Right lobe of liver (tissue), 6 donors: ENCODE results near the gene C13orf46. TPM values are rescaled to one million over a fixed set of nuclear protein-coding genes. Genes with fewer than 3 reads are reported as not detected.

Experiments used
- ATAC-seq, 4 donors: fragments of 200-7000 bp; cut with Tn5 transposase; one replicate each; pipeline ENCODE4 v1.9.1; 2020; ENCODE audit warnings: mild to moderate bottlenecking in 4 of 4, moderate library complexity in 4 of 4
- DNase-seq, 3 donors: peaks; one replicate each; pipeline ENCODE4 v3.0.0-alpha.2; 2020
- H3K27ac ChIP-seq, 3 donors: fragments of 200-600 bp; one replicate each; pipeline ENCODE4 v1.8.0; 2022
- H3K27me3 ChIP-seq, 2 donors: fragments of 200-600 bp; one replicate each; pipeline ENCODE4 v1.8.0; 2022
- H3K36me3 ChIP-seq, 4 donors: fragments of 200-600 bp; sonication (generic) in 1 of 4; one replicate each; pipeline versions ENCODE4 v1.5.1 to v1.8.0; 2017 to 2022; ENCODE audit warnings: control low read depth in 1 of 4
- H3K4me1 ChIP-seq, 4 donors: fragments of 200-600 bp; sonication (generic) in 1 of 4; one replicate each; pipeline versions ENCODE4 v1.5.1 to v1.8.0; 2017 to 2022; ENCODE audit warnings: control low read depth in 1 of 4
- H3K4me3 ChIP-seq, 3 donors: fragments of 200-600 bp; one replicate each; pipeline ENCODE4 v1.8.0; 2022
- H3K9me3 ChIP-seq, 4 donors: fragments of 200-600 bp; sonication (generic) in 1 of 4; one replicate each; pipeline versions ENCODE4 v1.5.1 to v1.8.0; 2017 to 2022; ENCODE audit warnings: control low read depth in 1 of 4
- CTCF ChIP-seq, 4 donors: fragments of 200-600 bp in 3 of 4; fragments of 450-650 bp in 1 of 4; IDR thresholded peaks; one replicate each; pipeline versions ENCODE4 v1.5.1 to v1.8.0; 2016 to 2022; ENCODE audit warnings: antibody characterized with exemption in 4 of 4, mild to moderate bottlenecking in 2 of 4
- POLR2A ChIP-seq: fragments of 450-650 bp; IDR thresholded peaks from one replicate; pipeline ENCODE4 v1.6.1; 2017; ENCODE audit warnings: antibody characterized with exemption, mild to moderate bottlenecking
- WGBS: methylation state at CpG from one replicate; pipeline ENCODE4 v1.1.6; 2018; ENCODE audit warnings: low coverage, low lambda C conversion rate; ENCODE audit not compliant: insufficient coverage; ENCODE audit errors: missing lambda C conversion rate; 5-methylcytosine and 5-hydroxymethylcytosine counted together
- intact Hi-C, 2 donors: fragments of 100-400 bp; cut with DNase I; formaldehyde crosslinking; loops; one replicate each; pipeline versions ENCODE4 v1.11.2 to v1.14.1; 2022
- total RNA-seq, 6 experiments: library from RNA; depleted of rRNA in 2 of 6; stranded (reverse); fragments of >200 nt in 2 of 6; fragmentation: NEBNext Ultra II Directional in 3 of 6; extraction: Animal tissue kit (Norgen Biotek cat#: 25700) in 3 of 6; gene quantifications; one replicate each; pipeline versions ENCODE4 v1.1.0 to v1.2.4, GENCODE V29; 2016 to 2023
- donor health status: DM: no; HTN: yes; CAD: no.
- donor health status: DM: no; HTN: no; CAD: no.
- donor health status: DM: no; HTN: no; CAD: no.
- donor health status: DM: no; HTN: yes; CAD: no.
- donor health status: DM: no; HTN: yes; CAD: no.

Gene C13orf46
- total RNA-seq, 6 experiments from 2014 or later: 0.04 to 1.1 (median 0.60) TPM

GRCh38 chr13:113950451-113951245, 23.2 kb downstream of the C13orf46 start:
- TF ChIP-seq POLR2A (no peak), CTCF (IDR thresholded peaks at IDR 0.05) (no peak)
- DNase-seq (peak; percentile 69 to 93 (median 87)), ATAC-seq (peak; percentile 78 to 90 (median 86))
- Histone ChIP-seq H3K4me1 (peaks cover 0 to 9% (median 4%) of the 10 kb centered on the region in 4 donors), H3K27ac (peak overlapping the region in 1 of 3 donors; percentile 45), H3K9me3 (no peaks in the 10 kb centered on the region), H3K36me3 (no peaks in the 10 kb centered on the region), H3K27me3 (no peaks in the 10 kb centered on the region), H3K4me3 (no peak overlapping the region)
- WGBS: 29% methylated on average over 7 of the region's 24 CpGs
- intact Hi-C loops: loop anchor here in 1 of 2 donors (5.0 kb wide), 1 partner anchor 272 kb away; no protein-coding TSS in a partner anchor

GRCh38 chr13:113949546-113949945, 24.3 kb downstream of the C13orf46 start:
- ATAC-seq: no peak
- peak in 2 of 3 donors; percentile 14 to 45 for DNase-seq
- Histone ChIP-seq H3K4me3 (no peak overlapping the region), H3K4me1 (peaks cover 0 to 9% (median 4%) of the 10 kb centered on the region in 4 donors), H3K27ac (no peak overlapping the region), H3K27me3 (no peaks in the 10 kb centered on the region), H3K9me3 (no peaks in the 10 kb centered on the region), H3K36me3 (no peaks in the 10 kb centered on the region)
- no CpG with 5 or more reads among the region's 5 CpGs for WGBS
- TF ChIP-seq POLR2A: no peak
- TF ChIP-seq CTCF (IDR thresholded peaks at IDR 0.05): no peak
- intact Hi-C loops: no loop called here

- no peaks in the 10 kb centered on the region for H3K27me3 ChIP-seq
- no peak for ATAC-seq
- 58% methylated on average over 9 of the region's 14 CpGs for WGBS
- H3K4me1 ChIP-seq: peaks cover 0 to 9% (median 4%) of the 10 kb centered on the region in 4 donors
- no peak for TF ChIP-seq CTCF (IDR thresholded peaks at IDR 0.05)
- TF ChIP-seq POLR2A: no peak
- H3K36me3 ChIP-seq: no peaks in the 10 kb centered on the region
- no peaks in the 10 kb centered on the region for H3K9me3 ChIP-seq
- peak in 1 of 3 donors; percentile 33 for DNase-seq
- no peak overlapping the region for H3K27ac ChIP-seq
- no peak overlapping the region for H3K4me3 ChIP-seq
- intact Hi-C loops: no loop called here
Observed at GRCh38 chr13:113948034-113948742, 25.7 kb downstream of the C13orf46 start.

GRCh38 chr13:113947311-113948033, 26.4 kb downstream of the C13orf46 start:
- Histone ChIP-seq H3K4me3 (no peak overlapping the region), H3K4me1 (peaks cover 0 to 9% (median 4%) of the 10 kb centered on the region in 4 donors), H3K36me3 (no peaks in the 10 kb centered on the region), H3K9me3 (no peaks in the 10 kb centered on the region), H3K27ac (no peak overlapping the region), H3K27me3 (no peaks in the 10 kb centered on the region)
- ATAC-seq (no peak), DNase-seq (peak in 1 of 3 donors; percentile 48)
- WGBS: no CpG with 5 or more reads among the region's 17 CpGs
- intact Hi-C loops: no loop called here
- TF ChIP-seq POLR2A (no peak), CTCF (IDR thresholded peaks at IDR 0.05) (peak; percentile 24 to 33 (median 30))
